H1 (cell line): Measurements from ENCODE around the gene YPEL2. TPM values are rescaled to one million over a fixed set of nuclear protein-coding genes. Genes with fewer than 3 reads are reported as not detected.

Source experiments
- CTCF ChIA-PET: fragments of 300-600 bp; sonication (Branson Sonifier 250); formaldehyde crosslinking; loops from one replicate; lab custom pipeline; 2021; ENCODE audit not compliant: partially characterized antibody; lab: Charles Lee
- POLR2A ChIA-PET: fragments of 300-600 bp; sonication (Branson Sonifier 250); formaldehyde crosslinking; loops from one replicate; lab custom pipeline; 2021; ENCODE audit warnings: inconsistent platforms; ENCODE audit not compliant: partially characterized antibody; lab: Charles Lee
- DNase-seq, 2 experiments: peaks; one replicate each; pipeline versions ENCODE4 v3.0.0 to v3.0.0-alpha.2; 2010 to 2022; ENCODE audit warnings: low spot score in 2 of 2, low read depth in 1 of 2, mixed read lengths in 1 of 2
- FAIRE-seq: peaks from 2 replicates; lab custom pipeline; 2011; peaks lifted over from hg19 to GRCh38; lab: Jason Lieb, UNC
- H2AFZ ChIP-seq: 2 replicates; pipeline ENCODE4 v1.8.1; 2012; ENCODE audit warnings: low read length, inconsistent platforms
- H2AK5ac ChIP-seq: 2 replicates; pipeline ENCODE4 v1.6.1; 2013; ENCODE audit warnings: low read depth, low read length
- H2BK120ac ChIP-seq: replicated peaks from 2 replicates; pipeline ENCODE3; 2013; ENCODE audit warnings: low read depth, low read length, inconsistent platforms
- H2BK12ac ChIP-seq: 2 replicates; pipeline ENCODE4 v1.6.1; 2013; ENCODE audit warnings: low read depth, low read length
- H2BK15ac ChIP-seq: 2 replicates; pipeline ENCODE4 v1.6.1; 2013; ENCODE audit warnings: low read length
- H2BK20ac ChIP-seq: 2 replicates; pipeline ENCODE4 v1.6.1; 2013; ENCODE audit warnings: low read length
- H2BK5ac ChIP-seq: 2 replicates; pipeline ENCODE4 v1.6.1; 2013; ENCODE audit warnings: low read depth, low read length
- H3K14ac ChIP-seq: 2 replicates; pipeline ENCODE4 v1.6.1; 2013; ENCODE audit warnings: inconsistent platforms; ENCODE audit not compliant: insufficient read length
- H3K18ac ChIP-seq: 2 replicates; pipeline ENCODE4 v1.6.1; 2013; ENCODE audit warnings: low read length; ENCODE audit errors: extremely low read depth
- H3K23ac ChIP-seq: 2 replicates; pipeline ENCODE4 v1.6.1; 2013; ENCODE audit warnings: inconsistent platforms; ENCODE audit not compliant: insufficient read length
- H3K23me2 ChIP-seq: 2 replicates; pipeline ENCODE4 v1.6.1; 2013; ENCODE audit warnings: low read depth, low read length
- H3K27ac ChIP-seq: 2 replicates; pipeline ENCODE4 v1.6.1; 2011; ENCODE audit warnings: low read depth, low read length, inconsistent platforms
- H3K27me3 ChIP-seq, 4 experiments: replicated peaks in 1 of 4; 1 replicate in 1 of 4; 2 replicates in 3 of 4; pipeline versions ENCODE4 v1.6.1 to v1.8.1; 2011 to 2013; ENCODE audit warnings: low read length in 3 of 4, mild to moderate bottlenecking in 3 of 4, inconsistent platforms in 2 of 4, mixed read lengths in 2 of 4, moderate library complexity in 1 of 4; ENCODE audit not compliant: control insufficient read depth in 3 of 4, insufficient read depth in 3 of 4; ENCODE audit errors: extremely low read depth in 1 of 4
- H3K36me3 ChIP-seq, 4 experiments: 2 replicates each; pipeline versions ENCODE4 v1.6.1 to v1.8.1; 2011 to 2013; ENCODE audit warnings: mild to moderate bottlenecking in 4 of 4, low read length in 3 of 4, moderate library complexity in 2 of 4, control low read depth in 1 of 4, inconsistent platforms in 1 of 4; ENCODE audit not compliant: insufficient read depth in 4 of 4, control insufficient read depth in 2 of 4
- H3K4ac ChIP-seq: replicated peaks from 2 replicates; pipeline ENCODE3; 2013; ENCODE audit warnings: low read length, low read depth, mixed read lengths, inconsistent platforms; ENCODE audit not compliant: insufficient read length
- H3K4me1 ChIP-seq, 4 experiments: replicated peaks in 1 of 4; 1 replicate in 1 of 4; 2 replicates in 3 of 4; pipeline versions ENCODE4 v1.6.1 to v1.8.1; 2011 to 2013; ENCODE audit warnings: low read length in 3 of 4, inconsistent platforms in 2 of 4, mixed read lengths in 1 of 4; ENCODE audit not compliant: insufficient read depth in 4 of 4, control insufficient read depth in 3 of 4
- H3K4me2 ChIP-seq, 2 experiments: 2 replicates each; pipeline versions ENCODE4 v1.6.1 to v1.8.1; 2011 to 2013; ENCODE audit warnings: low read depth in 2 of 2, low read length in 2 of 2, control low read depth in 1 of 2, inconsistent platforms in 1 of 2, mild to moderate bottlenecking in 1 of 2; ENCODE audit not compliant: insufficient read depth in 1 of 2
- H3K4me3 ChIP-seq, 4 experiments: fragments of 200-600, 300-600 bp in 1 of 4; sonication (generic), shearing (Covaris generic), sonication (Bioruptor Twin) in 1 of 4; 2 replicates each; pipeline versions ENCODE4 v1.5.1 to v1.8.1; 2011 to 2016; ENCODE audit warnings: low read length in 4 of 4, low read depth in 3 of 4, control low read depth in 2 of 4, inconsistent platforms in 2 of 4, mild to moderate bottlenecking in 2 of 4, mixed read lengths in 1 of 4, moderate library complexity in 1 of 4; ENCODE audit not compliant: insufficient read depth in 2 of 4; ENCODE audit errors: extremely low read depth in 1 of 4
- H3K56ac ChIP-seq: replicated peaks from 2 replicates; pipeline ENCODE3; 2013; ENCODE audit warnings: low read depth, mild to moderate bottlenecking, mixed read lengths, low read length, inconsistent platforms; ENCODE audit not compliant: insufficient read length
- H3K79me1 ChIP-seq: 2 replicates; pipeline ENCODE4 v1.6.1; 2013; ENCODE audit warnings: low read depth, low read length, control low read depth
- H3K79me2 ChIP-seq, 2 experiments: 2 replicates each; pipeline versions ENCODE4 v1.6.1 to v1.8.1; 2012 to 2013; ENCODE audit warnings: low read length in 2 of 2, mild to moderate bottlenecking in 2 of 2, inconsistent platforms in 1 of 2; ENCODE audit not compliant: insufficient read depth in 2 of 2, control insufficient read depth in 1 of 2
- H3K9ac ChIP-seq, 4 experiments: replicated peaks in 1 of 4; 1 replicate in 1 of 4; 2 replicates in 3 of 4; pipeline versions ENCODE4 v1.6.1 to v1.8.1; 2011 to 2013; ENCODE audit warnings: low read depth in 3 of 4, low read length in 3 of 4, control low read depth in 2 of 4, mild to moderate bottlenecking in 2 of 4, moderate library complexity in 2 of 4, inconsistent platforms in 1 of 4; ENCODE audit errors: extremely low read depth in 1 of 4
- H3K9me3 ChIP-seq, 2 experiments: 2 replicates each; pipeline versions ENCODE4 v1.6.1 to v1.8.1; 2012 to 2013; ENCODE audit warnings: mild to moderate bottlenecking in 2 of 2, moderate library complexity in 2 of 2, control low read depth in 1 of 2, inconsistent platforms in 1 of 2, low read depth in 1 of 2, low read length in 1 of 2, mixed read lengths in 1 of 2; ENCODE audit not compliant: insufficient read depth in 2 of 2
- H4K20me1 ChIP-seq, 2 experiments: replicated peaks in 1 of 2; 2 replicates each; pipeline versions ENCODE3 to v1.8.1; 2011 to 2013; ENCODE audit warnings: inconsistent platforms in 2 of 2, low read length in 2 of 2, mild to moderate bottlenecking in 1 of 2; ENCODE audit not compliant: insufficient read depth in 2 of 2, control insufficient read depth in 1 of 2
- H4K5ac ChIP-seq: 2 replicates; pipeline ENCODE4 v1.6.1; 2013; ENCODE audit warnings: low read length, low read depth, mixed read lengths, inconsistent platforms; ENCODE audit not compliant: insufficient read length
- H4K8ac ChIP-seq: 2 replicates; pipeline ENCODE4 v1.8.0; 2013; ENCODE audit warnings: mild to moderate bottlenecking, moderate library complexity, low read length, inconsistent platforms; ENCODE audit not compliant: insufficient read depth; ENCODE audit errors: extremely low read depth
- H4K91ac ChIP-seq: replicated peaks from 2 replicates; pipeline ENCODE3; 2013; ENCODE audit warnings: low read length, mixed read lengths, inconsistent platforms; ENCODE audit not compliant: insufficient read length
- EP300 ChIP-seq, 2 experiments: IDR thresholded peaks; 1 replicate in 1 of 2; 2 replicates in 1 of 2; pipeline ENCODE4 v1.6.1; 2011 to 2012; ENCODE audit warnings: low read depth in 2 of 2, low read length in 2 of 2, mild to moderate bottlenecking in 2 of 2, borderline replicate concordance in 1 of 2, inconsistent platforms in 1 of 2, moderate library complexity in 1 of 2
- POLR2A ChIP-seq, 2 experiments: IDR thresholded peaks; 1 replicate in 1 of 2; 2 replicates in 1 of 2; pipeline ENCODE4 v1.6.1; 2011; ENCODE audit warnings: low read depth in 2 of 2, low read length in 2 of 2, mild to moderate bottlenecking in 2 of 2; ENCODE audit errors: control extremely low read depth in 1 of 2
- WGBS, 2 experiments: shearing (Covaris generic) in 1 of 2; methylation state at CpG; one replicate each; pipeline versions ENCODE4 v1.1.6 to v1.1.7; 2013 to 2015; ENCODE audit warnings: low lambda C conversion rate in 2 of 2, mixed read lengths in 2 of 2, inconsistent platforms in 1 of 2, low coverage in 1 of 2, missing lambda C conversion rate in 1 of 2; ENCODE audit not compliant: insufficient replicate concordance in 2 of 2, insufficient coverage in 1 of 2, insufficient read length in 1 of 2; ENCODE audit errors: extremely low coverage in 1 of 2, missing lambda C conversion rate in 1 of 2; 5-methylcytosine and 5-hydroxymethylcytosine counted together
- polyA plus RNA-seq, 7 experiments: library from polyadenylated mRNA; depleted of rRNA in 3 of 7; stranded (reverse) in 5 of 7; unstranded in 2 of 7; fragments of >200 nt in 5 of 7; fragments of 200-250 nt in 2 of 7; gene quantifications; 1 replicate in 5 of 7; 2 replicates in 1 of 7; 4 replicates in 1 of 7; pipeline versions ENCODE4 v1.2.1 to v1.2.3, GENCODE V29; 2011 to 2013; ENCODE audit warnings: missing spikeins in 2 of 7, mixed read lengths in 2 of 7
- total RNA-seq: library from RNA; stranded (reverse); fragmentation: NEBNext Ultra II Directional; extraction: Animal tissue kit (Norgen Biotek cat#: 25700); gene quantifications from 2 replicates; pipeline ENCODE4 v1.2.1, GENCODE V29; 2021

The YPEL2 gene
- total and polyA plus RNA-seq, 2 of the 8 experiments (the other 6 are each of a cell fraction or from before 2014, with no cell fraction given): 1.6 to 3.5 TPM

GRCh38 chr17:59372138-59372751, 40.8 kb downstream of the YPEL2 start:
- H3K23me2 ChIP-seq: no peaks in the 10 kb centered on the region
- H2BK5ac ChIP-seq: no peak overlapping the region
- no peaks in the 10 kb centered on the region for H3K36me3 ChIP-seq
- H3K23ac ChIP-seq: no peak overlapping the region
- no peak overlapping the region for H2AFZ ChIP-seq
- no peak for FAIRE-seq
- no peak overlapping the region for H4K8ac ChIP-seq
- no peak overlapping the region for H3K27ac ChIP-seq
- peaks cover 2 to 26% (median 11%) of the 10 kb centered on the region in 4 experiments; a peak in 6 of 7 replicates for H3K4me1 ChIP-seq
- H3K9ac ChIP-seq: no peak overlapping the region
- no peaks in the 10 kb centered on the region for H3K79me1 ChIP-seq
- DNase-seq: no peak
- H3K4ac ChIP-seq: no peak overlapping the region
- no peak overlapping the region for H3K18ac ChIP-seq
- H2BK120ac ChIP-seq: no peak overlapping the region
- CTCF ChIA-PET: interaction anchor here (1.1 kb wide), 1 partner anchor 55 kb away, joined by 3 read pairs; no protein-coding TSS in a partner anchor
- TF ChIP-seq POLR2A (IDR thresholded peaks at IDR 0.05; ENCODE audit: control extremely low read depth in 1 of 2, low read depth in 2 of 2, low read length in 2 of 2) (no peak), EP300 (IDR thresholded peaks at IDR 0.05; ENCODE audit: borderline replicate concordance in 1 of 2, low read depth in 2 of 2, low read length in 2 of 2) (no peak)
- 0 out of 2 replicates have a peak overlapping the region, but pooled peaks have one; percentile 40 for H2BK15ac ChIP-seq
- H3K9me3 ChIP-seq: no peaks in the 10 kb centered on the region
- H2BK20ac ChIP-seq: no peak overlapping the region
- peak overlapping the region; percentile 60; the same call in 1 of the 2 replicates for H2AK5ac ChIP-seq
- no peak overlapping the region for H3K56ac ChIP-seq
- H3K14ac ChIP-seq: no peak overlapping the region
- H3K4me3 ChIP-seq: no peak overlapping the region
- no peaks in the 10 kb centered on the region for H3K27me3 ChIP-seq
- 97% methylated on average over 2 of the region's 2 CpGs; no CpG with 5 or more reads in 1 of the 2 experiments for WGBS, 2 experiments
- H3K79me2 ChIP-seq: no peaks in the 10 kb centered on the region
- no peak overlapping the region for H4K91ac ChIP-seq
- H3K4me2 ChIP-seq: no peak overlapping the region
- no peak overlapping the region for H2BK12ac ChIP-seq
- POLR2A ChIA-PET: no interaction called here
- H4K20me1 ChIP-seq: no peaks in the 10 kb centered on the region
- H4K5ac ChIP-seq: no peak overlapping the region
